OCI-LY3 (cell line): ENCODE measurements around the gene TMEM163.

Experiments
- EZH2phosphoT487 ChIP-seq: fragments of 200-600 bp; shearing (Covaris generic); IDR thresholded peaks from 2 replicates; pipeline ENCODE4 v1.6.1; 2018; ENCODE audit warnings: antibody characterized with exemption, mixed run types, low read depth
- TF ChIP-seq, protein P1 (sequence below): fragments of 200-600, 300-600 bp; sonication (generic); IDR thresholded peaks from 2 replicates; pipeline ENCODE4 v1.5.1; 2014; ENCODE audit warnings: antibody characterized with exemption, low read length, low read depth

GRCh38 chr2:134640494-134640893 is 78.3 kb downstream of the TMEM163 start:
- TF ChIP-seq, protein P1, sequence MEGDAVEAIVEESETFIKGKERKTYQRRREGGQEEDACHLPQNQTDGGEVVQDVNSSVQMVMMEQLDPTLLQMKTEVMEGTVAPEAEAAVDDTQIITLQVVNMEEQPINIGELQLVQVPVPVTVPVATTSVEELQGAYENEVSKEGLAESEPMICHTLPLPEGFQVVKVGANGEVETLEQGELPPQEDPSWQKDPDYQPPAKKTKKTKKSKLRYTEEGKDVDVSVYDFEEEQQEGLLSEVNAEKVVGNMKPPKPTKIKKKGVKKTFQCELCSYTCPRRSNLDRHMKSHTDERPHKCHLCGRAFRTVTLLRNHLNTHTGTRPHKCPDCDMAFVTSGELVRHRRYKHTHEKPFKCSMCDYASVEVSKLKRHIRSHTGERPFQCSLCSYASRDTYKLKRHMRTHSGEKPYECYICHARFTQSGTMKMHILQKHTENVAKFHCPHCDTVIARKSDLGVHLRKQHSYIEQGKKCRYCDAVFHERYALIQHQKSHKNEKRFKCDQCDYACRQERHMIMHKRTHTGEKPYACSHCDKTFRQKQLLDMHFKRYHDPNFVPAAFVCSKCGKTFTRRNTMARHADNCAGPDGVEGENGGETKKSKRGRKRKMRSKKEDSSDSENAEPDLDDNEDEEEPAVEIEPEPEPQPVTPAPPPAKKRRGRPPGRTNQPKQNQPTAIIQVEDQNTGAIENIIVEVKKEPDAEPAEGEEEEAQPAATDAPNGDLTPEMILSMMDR: no peak
- no peak for TF ChIP-seq EZH2phosphoT487
